ENCODE measurements around the gene GNLY. TPM values are rescaled to one million over a fixed set of nuclear protein-coding genes. Genes with fewer than 3 reads are reported as not detected.
A peak's percentile ranks its signal among the peaks of the same experiment; 100 is the strongest.
"Not testable (repeated sequence)": the region's sequence is repeated elsewhere in the genome, so short reads cannot be mapped to it uniquely, and the experiment has no call there.

The GNLY gene
- total and polyA plus RNA-seq, 7 experiments from 2014 or later, result 5.9 to 780 (median 13.5) TPM

- no peak for DNase-seq
- peaks cover 0 to 4% (median 0%) of the 10 kb centered on the region in 5 donors for H3K27me3 Mint-ChIP-seq
- POLR2A ChIA-PET, result no interaction called here
- H3K4me1 Mint-ChIP-seq, result peaks cover 0 to 64% (median 9%) of the 10 kb centered on the region in 7 donors
- peak overlapping the region in 1 of 10 donors; percentile 25 for H3K4me3 Mint-ChIP-seq
- peak overlapping the region in 1 of 9 donors; percentile 86 for H3K27ac Mint-ChIP-seq
- Histone ChIP-seq H3K4me3 (ENCODE audit: low read length) (no peak overlapping the region), H3K27me3 (ENCODE audit: control insufficient read depth in 2 of 2, insufficient read depth in 2 of 2, low read length in 2 of 2) (no peaks in the 10 kb centered on the region), H3K36me3 (ENCODE audit: control insufficient read depth in 2 of 3, insufficient read depth in 3 of 3, low read length in 3 of 3) (no peaks in the 10 kb centered on the region), H3K27ac (ENCODE audit: low read depth, low read length) (no peak overlapping the region), H3K4me1 (ENCODE audit: control insufficient read depth in 2 of 2, insufficient read depth in 2 of 2, low read length in 2 of 2) (no peaks in the 10 kb centered on the region), H3K9me3 (ENCODE audit: control insufficient read depth in 2 of 3, low read length in 3 of 3) (no peaks in the 10 kb centered on the region)
- intact Hi-C loops (cut with micrococcal nuclease), result no loop called here
- ATAC-seq, result no peak
- peaks cover 0 to 4% (median 0%) of the 10 kb centered on the region in 5 donors for H3K36me3 Mint-ChIP-seq
- no peaks in the 10 kb centered on the region for H3K9me3 Mint-ChIP-seq
- CTCF ChIA-PET, result interaction anchor here (1.0 kb wide), 1 partner anchor 15 kb away, joined by 3 read pairs; no protein-coding TSS in a partner anchor
Measured at GRCh38 chr2:85713836-85714235, 19.7 kb downstream of the GNLY start.

- H3K36me3 ChIP-seq (ENCODE audit: control insufficient read depth in 2 of 3, insufficient read depth in 3 of 3, low read length in 3 of 3); H3K4me3 ChIP-seq (ENCODE audit: low read length); H3K27me3 Mint-ChIP-seq; H3K4me1 ChIP-seq (ENCODE audit: control insufficient read depth in 2 of 2, insufficient read depth in 2 of 2, low read length in 2 of 2); intact Hi-C loops (cut with micrococcal nuclease); H3K9me3 Mint-ChIP-seq; H3K27ac ChIP-seq (ENCODE audit: low read depth, low read length); H3K36me3 Mint-ChIP-seq; ATAC-seq; H3K27me3 ChIP-seq (ENCODE audit: control insufficient read depth in 2 of 2, insufficient read depth in 2 of 2, low read length in 2 of 2); POLR2A ChIA-PET; H3K9me3 ChIP-seq (ENCODE audit: control insufficient read depth in 2 of 3, low read length in 3 of 3); DNase-seq: not testable (repeated sequence)
- H3K4me3 Mint-ChIP-seq, result peak overlapping the region in 1 of 10 donors; percentile 9
- peaks cover 0 to 60% (median 9%) of the 10 kb centered on the region in 7 donors for H3K4me1 Mint-ChIP-seq
- peak overlapping the region in 1 of 9 donors; percentile 86 for H3K27ac Mint-ChIP-seq
- CTCF ChIA-PET, result interaction anchor here (1.0 kb wide), 1 partner anchor 15 kb away, joined by 3 read pairs; no protein-coding TSS in a partner anchor
Measured at GRCh38 chr2:85714421-85714820, 20.3 kb downstream of the GNLY start.

DNA sequence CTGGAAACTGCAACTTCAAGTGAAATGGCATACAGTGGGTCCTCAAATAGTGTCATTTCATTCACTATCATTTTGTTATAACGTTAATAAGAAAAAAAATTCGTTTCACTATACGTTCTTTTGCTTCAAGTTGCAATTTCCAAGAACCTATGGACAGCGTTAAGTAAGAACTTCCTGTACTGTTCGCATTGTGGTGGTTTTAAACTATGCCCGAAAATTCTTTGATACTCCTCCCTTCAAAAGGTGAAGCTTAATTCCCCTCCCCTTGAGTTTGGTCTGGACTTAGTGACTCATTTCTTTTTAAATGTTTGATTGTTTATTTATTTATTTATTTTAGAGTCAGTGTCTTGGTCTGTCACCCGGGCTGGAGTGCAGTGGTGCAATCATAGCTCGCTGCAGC lies 20.7 kb downstream of the GNLY start:
- no peak for DNase-seq
- Histone ChIP-seq H3K9me3 (ENCODE audit: control insufficient read depth in 2 of 3, low read length in 3 of 3) (no peaks in the 10 kb centered on the region), H3K27me3 (ENCODE audit: control insufficient read depth in 2 of 2, insufficient read depth in 2 of 2, low read length in 2 of 2) (no peaks in the 10 kb centered on the region), H3K4me1 (ENCODE audit: control insufficient read depth in 2 of 2, insufficient read depth in 2 of 2, low read length in 2 of 2) (no peaks in the 10 kb centered on the region), H3K27ac (ENCODE audit: low read depth, low read length) (no peak overlapping the region), H3K36me3 (ENCODE audit: control insufficient read depth in 2 of 3, insufficient read depth in 3 of 3, low read length in 3 of 3) (no peaks in the 10 kb centered on the region), H3K4me3 (ENCODE audit: low read length) (no peak overlapping the region)
- POLR2A ChIA-PET, result no interaction called here
- Mint-ChIP-seq H3K27me3 (peaks cover 0 to 6% (median 0%) of the 10 kb centered on the region in 5 donors), H3K4me3 (peak overlapping the region in 1 of 10 donors; percentile 23), H3K36me3 (peaks cover 0 to 4% (median 0%) of the 10 kb centered on the region in 5 donors), H3K27ac (peak overlapping the region in 2 of 9 donors; percentile 15 to 86), H3K9me3 (no peaks in the 10 kb centered on the region), H3K4me1 (peaks cover 0 to 56% (median 9%) of the 10 kb centered on the region in 7 donors)
- no peak for ATAC-seq
- CTCF ChIA-PET, result interaction anchor here (0.6 to 1.0 kb wide), 2 partner anchors 14 to 48 kb away, joined by 3 read pairs; no protein-coding TSS in a partner anchor
- intact Hi-C loops (cut with micrococcal nuclease), result loop anchor here in 1 of 2 donors (1.0 kb wide), 1 partner anchor 8 kb away; no protein-coding TSS in a partner anchor

DNA sequence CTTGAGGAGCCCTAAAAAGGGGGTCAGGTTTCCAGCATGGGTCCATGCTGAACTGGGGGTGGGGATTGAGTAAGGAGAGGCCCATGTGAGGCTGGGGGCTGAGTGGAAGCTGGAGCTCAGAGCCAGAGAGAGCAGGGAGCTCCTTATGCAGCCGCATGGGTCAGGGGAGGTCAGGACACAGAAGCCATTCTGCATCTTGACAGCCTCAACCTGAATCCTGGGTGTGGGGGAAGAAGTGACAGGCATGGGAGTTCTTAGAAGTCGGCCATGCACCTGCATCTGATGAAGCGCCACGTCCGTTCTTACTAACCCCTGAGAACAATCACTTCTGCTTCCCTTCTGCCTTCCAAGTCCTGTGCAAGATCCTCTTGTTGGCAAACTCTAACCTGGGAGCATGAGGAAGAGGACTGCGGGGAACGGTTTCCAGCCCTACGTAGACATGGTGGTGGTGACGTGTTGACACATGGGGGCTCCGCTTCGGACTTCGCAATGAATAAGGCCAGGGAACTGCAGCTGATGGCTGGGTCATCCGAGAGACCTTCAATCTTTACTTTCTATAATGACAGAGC lies 22.3 kb downstream of the GNLY start:
- no peak for ATAC-seq
- intact Hi-C loops (cut with micrococcal nuclease), result no loop called here
- POLR2A ChIA-PET, result no interaction called here
- Mint-ChIP-seq H3K36me3 (peaks cover 0 to 13% (median 0%) of the 10 kb centered on the region in 5 donors), H3K4me3 (no peak overlapping the region), H3K4me1 (peaks cover 0 to 43% (median 9%) of the 10 kb centered on the region in 7 donors), H3K9me3 (peaks cover 0 to 8% (median 0%) of the 10 kb centered on the region in 11 donors), H3K27me3 (peaks cover 0 to 10% (median 0%) of the 10 kb centered on the region in 5 donors), H3K27ac (no peak overlapping the region)
- no peaks in the 10 kb centered on the region for H3K36me3 ChIP-seq (ENCODE audit: control insufficient read depth in 2 of 3, insufficient read depth in 3 of 3, low read length in 3 of 3)
- CTCF ChIA-PET, result interaction anchor here (1.2 kb wide), 1 partner anchor 9 kb away, joined by 6 read pairs; no protein-coding TSS in a partner anchor
- no peaks in the 10 kb centered on the region for H3K27me3 ChIP-seq (ENCODE audit: control insufficient read depth in 2 of 2, insufficient read depth in 2 of 2, low read length in 2 of 2)
- H3K4me1 ChIP-seq (ENCODE audit: control insufficient read depth in 2 of 2, insufficient read depth in 2 of 2, low read length in 2 of 2), result no peaks in the 10 kb centered on the region
- no peak overlapping the region for H3K27ac ChIP-seq (ENCODE audit: low read depth, low read length)
- no peaks in the 10 kb centered on the region for H3K9me3 ChIP-seq (ENCODE audit: control insufficient read depth in 2 of 3, low read length in 3 of 3)
- DNase-seq, result no peak
- no peak overlapping the region for H3K4me3 ChIP-seq (ENCODE audit: low read length)

DNA sequence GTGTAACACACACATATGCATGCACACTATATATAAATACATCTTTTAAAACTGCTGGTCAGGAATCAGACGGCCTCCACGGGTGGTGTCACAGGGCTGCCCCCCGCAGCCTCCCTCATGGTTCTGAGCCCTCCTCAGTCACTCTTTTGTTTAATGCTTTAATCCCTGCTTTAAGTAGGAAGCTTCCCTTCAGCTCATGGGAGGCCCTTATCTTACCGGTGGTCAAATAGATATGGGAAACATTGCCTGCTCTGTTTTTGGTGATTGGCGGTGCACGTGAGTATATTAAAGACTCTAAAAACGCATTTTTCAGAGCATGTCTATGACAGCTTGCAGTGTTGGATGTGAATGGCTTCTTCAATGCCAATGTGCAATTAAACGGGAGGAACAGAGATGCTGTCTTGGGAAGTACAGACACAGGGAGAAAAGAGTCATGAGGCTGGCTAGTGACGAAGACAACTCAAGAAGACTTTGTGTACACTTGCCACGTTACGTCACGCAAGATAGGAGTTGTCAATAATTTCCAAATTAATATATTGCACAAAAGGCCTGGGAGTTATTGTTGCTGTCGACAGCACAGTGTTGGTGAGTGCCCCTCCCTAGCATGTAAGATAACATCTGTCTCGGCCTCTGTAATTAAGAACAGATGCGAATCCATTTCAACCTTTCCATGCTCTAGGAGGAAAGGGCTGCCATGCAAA lies 23.3 kb downstream of the GNLY start:
- CTCF ChIA-PET, result interaction anchor here (1.2 kb wide), 1 partner anchor 10 kb away, joined by 6 read pairs; no protein-coding TSS in a partner anchor
- no peak for ATAC-seq
- POLR2A ChIA-PET, result no interaction called here
- Mint-ChIP-seq H3K9me3 (peaks cover 0 to 8% (median 0%) of the 10 kb centered on the region in 11 donors), H3K27ac (no peak overlapping the region), H3K27me3 (peaks cover 0 to 12% (median 0%) of the 10 kb centered on the region in 5 donors), H3K4me3 (no peak overlapping the region), H3K4me1 (peaks cover 0 to 40% (median 9%) of the 10 kb centered on the region in 7 donors), H3K36me3 (peaks cover 0 to 13% (median 0%) of the 10 kb centered on the region in 5 donors)
- Histone ChIP-seq H3K27me3 (ENCODE audit: control insufficient read depth in 2 of 2, insufficient read depth in 2 of 2, low read length in 2 of 2) (no peaks in the 10 kb centered on the region), H3K27ac (ENCODE audit: low read depth, low read length) (no peak overlapping the region), H3K4me3 (ENCODE audit: low read length) (no peak overlapping the region), H3K36me3 (ENCODE audit: control insufficient read depth in 2 of 3, insufficient read depth in 3 of 3, low read length in 3 of 3) (no peaks in the 10 kb centered on the region), H3K4me1 (ENCODE audit: control insufficient read depth in 2 of 2, insufficient read depth in 2 of 2, low read length in 2 of 2) (no peaks in the 10 kb centered on the region), H3K9me3 (ENCODE audit: control insufficient read depth in 2 of 3, low read length in 3 of 3) (no peaks in the 10 kb centered on the region)
- DNase-seq, result no peak
- intact Hi-C loops (cut with micrococcal nuclease), result no loop called here

GRCh38 chr2:85718009-85718391 lies 23.8 kb downstream of the GNLY start:
- Histone ChIP-seq H3K36me3 (ENCODE audit: control insufficient read depth in 2 of 3, insufficient read depth in 3 of 3, low read length in 3 of 3) (no peaks in the 10 kb centered on the region), H3K4me3 (ENCODE audit: low read length) (no peak overlapping the region), H3K9me3 (ENCODE audit: control insufficient read depth in 2 of 3, low read length in 3 of 3) (no peaks in the 10 kb centered on the region), H3K27ac (ENCODE audit: low read depth, low read length) (no peak overlapping the region), H3K27me3 (ENCODE audit: control insufficient read depth in 2 of 2, insufficient read depth in 2 of 2, low read length in 2 of 2) (no peaks in the 10 kb centered on the region), H3K4me1 (ENCODE audit: control insufficient read depth in 2 of 2, insufficient read depth in 2 of 2, low read length in 2 of 2) (no peaks in the 10 kb centered on the region)
- peaks cover 0 to 36% (median 9%) of the 10 kb centered on the region in 7 donors for H3K4me1 Mint-ChIP-seq
- DNase-seq, result no peak
- H3K36me3 Mint-ChIP-seq, result peaks cover 0 to 13% (median 0%) of the 10 kb centered on the region in 5 donors
- ChIA-PET CTCF (no interaction called here), POLR2A (no interaction called here)
- peaks cover 0 to 8% (median 0%) of the 10 kb centered on the region in 11 donors for H3K9me3 Mint-ChIP-seq
- no peak for ATAC-seq
- intact Hi-C loops (cut with micrococcal nuclease), result no loop called here
- peaks cover 0 to 12% (median 0%) of the 10 kb centered on the region in 5 donors for H3K27me3 Mint-ChIP-seq
- peak overlapping the region in 1 of 9 donors; percentile 11 for H3K27ac Mint-ChIP-seq
- H3K4me3 Mint-ChIP-seq, result no peak overlapping the region
